Measurements from ENCODE around the gene NARS2.

GRCh38 chr11:78428773-78429172 lies 145.9 kb downstream of the NARS2 start:
- no peak for TF ChIP-seq CTCF (IDR thresholded peaks at IDR 0.05; ENCODE audit: low read depth, low read length, poor library complexity, severe bottlenecking)
- no peak for TF ChIP-seq EZH2phosphoT487 (IDR thresholded peaks at IDR 0.05; ENCODE audit: borderline replicate concordance, low read length)
